Ascending aorta (tissue), 2 donors: ENCODE measurements around the gene TREM1. TPM values are rescaled to one million over a fixed set of nuclear protein-coding genes. Genes with fewer than 3 reads are reported as not detected.

Experiments used
- DNase-seq, 2 donors: peaks; one replicate each; pipeline ENCODE4 v3.0.0-alpha.2; 2019; ENCODE audit warnings: low spot score in 2 of 2
- H3K27ac ChIP-seq, 2 donors: fragments of 200-600 bp; sonication (generic); one replicate each; pipeline ENCODE4 v1.5.1; 2016 to 2017; ENCODE audit warnings: mild to moderate bottlenecking in 1 of 2
- H3K27me3 ChIP-seq: fragments of 200-600 bp; sonication (generic); one replicate; pipeline ENCODE4 v1.5.1; 2017
- H3K36me3 ChIP-seq, 2 donors: fragments of 200-600 bp; sonication (generic); one replicate each; pipeline ENCODE4 v1.5.1; 2016
- H3K4me1 ChIP-seq, 2 donors: fragments of 200-600 bp; sonication (generic); one replicate each; pipeline ENCODE4 v1.5.1; 2016 to 2017; ENCODE audit warnings: mild to moderate bottlenecking in 1 of 2
- H3K4me3 ChIP-seq, 2 donors: fragments of 200-600 bp; sonication (generic); one replicate each; pipeline ENCODE4 v1.5.1; 2016 to 2017; ENCODE audit warnings: mild to moderate bottlenecking in 1 of 2
- H3K9me3 ChIP-seq, 2 donors: fragments of 200-600 bp; sonication (generic); one replicate each; pipeline ENCODE4 v1.5.1; 2016
- intact Hi-C: fragments of 100-400 bp; cut with DNase I; formaldehyde crosslinking; loops from one replicate; pipeline ENCODE4 v1.15.1; 2023
- total RNA-seq: library from RNA; depleted of rRNA; stranded (reverse); fragments of >200 nt; gene quantifications from one replicate; pipeline ENCODE4 v1.1.0, GENCODE V29; 2016
- TF ChIP-seq, protein P1 (sequence below), 3 experiments: fragments of 200-600 bp in 2 of 3; fragments of 450-650 bp in 1 of 3; sonication (generic) in 2 of 3; IDR thresholded peaks; one replicate each; pipeline ENCODE4 v1.5.1; 2016 to 2019; ENCODE audit warnings: antibody characterized with exemption in 3 of 3, mild to moderate bottlenecking in 1 of 3, moderate library complexity in 1 of 3

The TREM1 gene
- total RNA-seq, 1 donor from 2014 or later, result not detected

DNA sequence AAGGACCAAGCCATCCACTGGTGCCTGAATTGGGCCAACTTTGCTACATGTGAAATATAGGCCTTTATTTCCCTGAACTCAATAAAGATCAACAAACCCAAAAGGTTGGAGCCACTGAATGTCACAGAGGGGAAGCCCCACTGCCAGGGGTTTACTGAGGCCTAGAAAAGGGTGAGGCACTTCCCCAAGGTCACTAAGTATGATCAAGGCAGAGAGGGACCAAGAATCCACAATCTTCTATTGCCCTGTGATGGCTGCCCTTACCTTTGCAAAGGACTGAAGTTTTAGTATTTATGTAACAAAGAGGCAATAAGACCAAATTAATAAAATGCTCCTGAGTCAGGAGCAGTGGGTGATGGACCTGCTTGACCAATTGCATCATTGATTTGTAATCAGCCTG is 18.0 kb downstream of the TREM1 start:
- no peaks in the 10 kb centered on the region for H3K36me3 ChIP-seq
- no peaks in the 10 kb centered on the region for H3K4me1 ChIP-seq
- no peaks in the 10 kb centered on the region for H3K27me3 ChIP-seq
- H3K9me3 ChIP-seq, result peaks cover 0 to 4% of the 10 kb centered on the region in 2 donors
- DNase-seq, result no peak
- H3K4me3 ChIP-seq, result no peak overlapping the region
- H3K27ac ChIP-seq, result no peak overlapping the region
- TF ChIP-seq, protein P1, sequence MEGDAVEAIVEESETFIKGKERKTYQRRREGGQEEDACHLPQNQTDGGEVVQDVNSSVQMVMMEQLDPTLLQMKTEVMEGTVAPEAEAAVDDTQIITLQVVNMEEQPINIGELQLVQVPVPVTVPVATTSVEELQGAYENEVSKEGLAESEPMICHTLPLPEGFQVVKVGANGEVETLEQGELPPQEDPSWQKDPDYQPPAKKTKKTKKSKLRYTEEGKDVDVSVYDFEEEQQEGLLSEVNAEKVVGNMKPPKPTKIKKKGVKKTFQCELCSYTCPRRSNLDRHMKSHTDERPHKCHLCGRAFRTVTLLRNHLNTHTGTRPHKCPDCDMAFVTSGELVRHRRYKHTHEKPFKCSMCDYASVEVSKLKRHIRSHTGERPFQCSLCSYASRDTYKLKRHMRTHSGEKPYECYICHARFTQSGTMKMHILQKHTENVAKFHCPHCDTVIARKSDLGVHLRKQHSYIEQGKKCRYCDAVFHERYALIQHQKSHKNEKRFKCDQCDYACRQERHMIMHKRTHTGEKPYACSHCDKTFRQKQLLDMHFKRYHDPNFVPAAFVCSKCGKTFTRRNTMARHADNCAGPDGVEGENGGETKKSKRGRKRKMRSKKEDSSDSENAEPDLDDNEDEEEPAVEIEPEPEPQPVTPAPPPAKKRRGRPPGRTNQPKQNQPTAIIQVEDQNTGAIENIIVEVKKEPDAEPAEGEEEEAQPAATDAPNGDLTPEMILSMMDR (IDR thresholded peaks at IDR 0.05), result no peak
- intact Hi-C loops, result no loop called here

DNA sequence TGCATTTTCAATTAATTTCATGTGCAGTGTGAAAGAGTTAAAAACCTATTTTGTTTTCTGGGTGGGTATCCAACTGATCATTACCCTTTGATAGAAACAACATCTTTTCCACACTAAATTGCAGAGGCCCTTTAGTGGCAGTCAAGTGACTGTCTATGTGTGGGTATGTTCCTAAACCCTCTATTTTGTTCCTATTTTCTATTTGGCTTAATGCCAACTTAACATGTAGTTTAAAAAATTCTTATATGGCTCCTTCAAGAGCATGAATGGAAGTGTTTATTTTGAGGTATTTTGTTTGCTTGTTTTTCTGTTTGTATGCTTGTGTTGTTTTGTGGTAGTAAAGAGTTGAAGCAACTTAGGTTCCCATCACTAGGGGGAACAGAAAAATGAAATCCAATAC is 19.9 kb downstream of the TREM1 start:
- Histone ChIP-seq H3K36me3 (no peaks in the 10 kb centered on the region), H3K9me3 (peaks cover 2 to 18% of the 10 kb centered on the region in 2 donors), H3K27ac (no peak overlapping the region), H3K27me3 (no peaks in the 10 kb centered on the region), H3K4me3 (no peak overlapping the region), H3K4me1 (no peaks in the 10 kb centered on the region)
- TF ChIP-seq, protein P1 (IDR thresholded peaks at IDR 0.05), result no peak
- no peak for DNase-seq
- intact Hi-C loops, result no loop called here

DNA sequence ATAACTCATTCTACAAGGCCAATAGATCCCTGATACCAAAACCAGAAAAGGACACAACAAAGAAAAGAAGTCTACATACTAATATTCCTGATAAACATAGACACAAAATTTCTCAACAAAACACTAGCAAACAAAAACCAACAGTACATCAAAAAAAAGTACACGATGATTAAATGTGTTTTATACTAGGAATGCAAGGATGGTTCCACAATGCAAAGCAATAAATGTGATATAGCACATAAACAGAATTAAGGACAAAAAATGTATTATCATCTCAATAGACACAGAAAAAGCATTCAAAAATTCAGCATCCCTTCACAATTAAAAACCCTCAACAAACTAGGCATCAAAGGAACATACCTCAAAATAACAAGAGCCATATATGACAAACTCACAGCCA is 23.2 kb downstream of the TREM1 start:
- intact Hi-C loops, result no loop called here
- no peak overlapping the region for H3K27ac ChIP-seq
- DNase-seq, result no peak
- H3K4me3 ChIP-seq, result no peak overlapping the region
- H3K4me1 ChIP-seq, result no peaks in the 10 kb centered on the region
- TF ChIP-seq, protein P1 (IDR thresholded peaks at IDR 0.05), result no peak
- H3K36me3 ChIP-seq, result no peaks in the 10 kb centered on the region
- H3K9me3 ChIP-seq, result peaks cover 4 to 27% of the 10 kb centered on the region in 2 donors
- no peaks in the 10 kb centered on the region for H3K27me3 ChIP-seq

DNA sequence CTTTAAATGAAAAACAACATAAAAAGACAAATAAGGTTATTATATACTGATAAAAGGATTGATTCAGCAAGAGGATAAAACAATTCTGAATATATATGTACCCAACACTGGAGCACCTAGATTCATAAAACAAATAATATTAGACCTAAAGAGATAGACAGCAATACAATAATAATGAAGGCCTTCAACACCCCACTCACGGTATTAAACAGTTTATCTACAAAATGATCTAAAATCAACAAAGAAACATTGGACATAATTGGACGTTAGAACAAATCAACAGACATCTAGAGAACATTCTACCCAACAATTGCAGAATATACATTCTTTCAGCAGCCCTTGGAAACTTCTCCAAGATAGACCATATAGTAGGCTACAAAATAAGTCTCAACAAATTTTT is 24.1 kb downstream of the TREM1 start:
- TF ChIP-seq, protein P1 (IDR thresholded peaks at IDR 0.05), result no peak
- peaks cover 4 to 27% of the 10 kb centered on the region in 2 donors for H3K9me3 ChIP-seq
- no peak overlapping the region for H3K4me3 ChIP-seq
- intact Hi-C loops, result no loop called here
- no peaks in the 10 kb centered on the region for H3K27me3 ChIP-seq
- DNase-seq, result no peak
- H3K27ac ChIP-seq, result no peak overlapping the region
- H3K36me3 ChIP-seq, result no peaks in the 10 kb centered on the region
- no peaks in the 10 kb centered on the region for H3K4me1 ChIP-seq

DNA sequence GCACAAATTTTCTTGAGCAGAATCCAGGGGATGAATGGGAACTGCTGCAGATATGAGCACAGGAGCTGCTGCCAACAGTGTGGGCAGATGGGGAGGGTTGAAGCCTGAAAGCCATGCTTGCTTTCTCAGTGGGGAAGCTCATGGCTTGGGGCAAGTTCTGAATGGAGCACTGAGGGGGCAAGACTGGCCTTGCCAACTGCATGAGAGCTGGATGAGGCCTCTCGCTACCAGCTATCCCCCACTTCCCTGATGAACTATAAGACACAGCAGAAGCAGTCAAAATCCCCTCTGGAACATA is 28.3 kb downstream of the TREM1 start:
- intact Hi-C loops, result no loop called here
- no peak overlapping the region for H3K4me3 ChIP-seq
- H3K9me3 ChIP-seq, result peaks cover 4 to 20% of the 10 kb centered on the region in 2 donors
- TF ChIP-seq, protein P1 (IDR thresholded peaks at IDR 0.05), result no peak
- no peak for DNase-seq
- H3K4me1 ChIP-seq, result no peaks in the 10 kb centered on the region
- H3K27ac ChIP-seq, result no peak overlapping the region
- no peaks in the 10 kb centered on the region for H3K27me3 ChIP-seq
- no peaks in the 10 kb centered on the region for H3K36me3 ChIP-seq
